ENCODE data around the gene BLOC1S4. TPM values are rescaled to one million over a fixed set of nuclear protein-coding genes. Genes with fewer than 3 reads are reported as not detected.

Gene BLOC1S4
- total RNA-seq, 1 donor from 2014 or later, result 10.7 TPM

GRCh38 chr4:6742989-6743388 lies 27.0 kb downstream of the BLOC1S4 start:
- peak; percentile 40 for DNase-seq
- no peak overlapping the region for H3K27ac ChIP-seq
- no peak for ATAC-seq
- peaks cover 14% of the 10 kb centered on the region for H3K4me1 ChIP-seq
- no peaks in the 10 kb centered on the region for H3K36me3 ChIP-seq
- intact Hi-C loops (cut with DNase I), result no loop called here
- no peaks in the 10 kb centered on the region for H3K9me3 ChIP-seq
- H3K27me3 ChIP-seq, result no peaks in the 10 kb centered on the region
- TF ChIP-seq CTCF (IDR thresholded peaks at IDR 0.05), result no peak
- no peak overlapping the region for H3K4me3 ChIP-seq

- no peaks in the 10 kb centered on the region for H3K9me3 ChIP-seq
- H3K4me3 ChIP-seq, result no peak overlapping the region
- no peak for TF ChIP-seq CTCF (IDR thresholded peaks at IDR 0.05)
- peak; percentile 88 for ATAC-seq
- intact Hi-C loops (cut with DNase I), result no loop called here
- no peaks in the 10 kb centered on the region for H3K27me3 ChIP-seq
- H3K36me3 ChIP-seq, result no peaks in the 10 kb centered on the region
- DNase-seq, result peak; percentile 94
- peaks cover 32% of the 10 kb centered on the region for H3K4me1 ChIP-seq
- H3K27ac ChIP-seq, result peak overlapping the region; percentile 51
These were observed 30.8 kb downstream of the BLOC1S4 start for GRCh38 chr4:6746721-6747293.

DNA sequence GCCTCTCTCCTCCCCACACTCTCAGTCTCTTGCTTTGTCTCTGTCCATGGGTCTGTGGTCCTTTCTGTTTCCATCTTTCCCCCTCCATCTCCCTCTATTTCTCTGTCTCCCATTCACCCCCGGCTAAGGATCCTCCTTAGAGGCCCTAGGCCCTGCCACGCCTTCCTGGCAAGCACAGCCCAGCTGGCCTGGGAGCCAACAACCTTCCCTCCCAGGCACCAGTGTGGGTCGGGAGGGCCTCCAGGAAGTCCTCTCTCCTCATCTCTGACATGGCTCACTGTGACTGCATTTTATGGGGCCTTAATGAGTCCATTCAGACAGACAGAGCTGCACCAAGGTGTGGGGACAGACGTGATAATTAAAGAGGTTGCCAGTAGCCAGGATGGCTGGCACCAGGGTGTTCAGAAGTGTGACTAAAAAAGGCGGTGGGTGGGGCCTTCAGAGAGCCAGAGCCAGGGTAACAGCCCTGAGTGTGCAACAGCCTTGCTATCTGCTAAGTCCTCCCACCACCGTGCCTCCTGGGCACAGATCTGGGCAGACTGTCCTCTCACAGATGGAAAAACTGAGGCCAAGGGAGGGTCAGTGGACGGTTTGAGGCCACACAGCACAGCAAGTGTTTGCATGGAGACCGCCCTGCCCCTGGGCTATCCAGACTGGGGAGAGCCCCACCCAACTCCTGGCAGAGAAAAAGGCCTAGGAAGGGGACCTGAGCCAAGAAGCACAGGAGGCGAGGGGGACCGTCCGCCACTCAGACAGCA lies 31.5 kb downstream of the BLOC1S4 start:
- H3K4me1 ChIP-seq, result peaks cover 37% of the 10 kb centered on the region
- peak; percentile 85 for DNase-seq

DNA sequence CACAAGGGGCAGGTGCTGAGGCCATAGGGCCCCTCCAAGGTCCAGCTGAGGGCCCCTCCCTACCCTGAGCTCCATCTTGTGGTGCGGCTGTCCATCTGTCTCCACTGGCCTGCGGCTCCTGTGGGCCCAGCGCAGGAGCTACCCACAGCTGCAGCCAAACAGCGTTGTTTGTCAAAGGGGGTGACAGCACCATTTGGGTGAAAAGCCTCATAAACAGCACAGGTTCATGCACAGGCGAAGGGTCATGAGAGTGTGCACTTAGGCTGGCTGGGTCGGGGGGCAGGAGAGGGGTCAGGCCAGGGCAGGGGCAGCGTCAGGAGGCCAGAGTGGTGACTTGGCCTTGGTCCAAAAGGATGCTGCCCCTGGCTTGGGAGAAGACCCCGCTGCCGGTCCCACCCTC lies 32.3 kb downstream of the BLOC1S4 start:
- no peak overlapping the region for H3K4me3 ChIP-seq
- intact Hi-C loops (cut with DNase I), result no loop called here

More for the DNA sequence above, 31.5 kb downstream of the BLOC1S4 start:
- Histone ChIP-seq H3K4me3 (no peak overlapping the region), H3K36me3 (no peaks in the 10 kb centered on the region), H3K27me3 (no peaks in the 10 kb centered on the region), H3K9me3 (no peaks in the 10 kb centered on the region), H3K27ac (peak overlapping the region; percentile 51)
- intact Hi-C loops (cut with DNase I), result no loop called here
- TF ChIP-seq CTCF (IDR thresholded peaks at IDR 0.05), result no peak
- ATAC-seq, result peak; percentile 61

More for the DNA sequence above, 32.3 kb downstream of the BLOC1S4 start:
- H3K36me3 ChIP-seq, result no peaks in the 10 kb centered on the region
- H3K27ac ChIP-seq, result no peak overlapping the region
- TF ChIP-seq CTCF (IDR thresholded peaks at IDR 0.05), result no peak
- H3K9me3 ChIP-seq, result no peaks in the 10 kb centered on the region
- H3K27me3 ChIP-seq, result no peaks in the 10 kb centered on the region
- H3K4me1 ChIP-seq, result peaks cover 37% of the 10 kb centered on the region
- ATAC-seq (no peak), DNase-seq (no peak)

All from upper lobe of right lung (tissue), 1 donor.